ENCODE results near the gene ATP2B2. TPM values are rescaled to one million over a fixed set of nuclear protein-coding genes. Genes with fewer than 3 reads are reported as not detected.

The ATP2B2 gene
- total RNA-seq, 6 experiments from 2014 or later: 25.9 to 45.1 (median 35.1) TPM

DNA sequence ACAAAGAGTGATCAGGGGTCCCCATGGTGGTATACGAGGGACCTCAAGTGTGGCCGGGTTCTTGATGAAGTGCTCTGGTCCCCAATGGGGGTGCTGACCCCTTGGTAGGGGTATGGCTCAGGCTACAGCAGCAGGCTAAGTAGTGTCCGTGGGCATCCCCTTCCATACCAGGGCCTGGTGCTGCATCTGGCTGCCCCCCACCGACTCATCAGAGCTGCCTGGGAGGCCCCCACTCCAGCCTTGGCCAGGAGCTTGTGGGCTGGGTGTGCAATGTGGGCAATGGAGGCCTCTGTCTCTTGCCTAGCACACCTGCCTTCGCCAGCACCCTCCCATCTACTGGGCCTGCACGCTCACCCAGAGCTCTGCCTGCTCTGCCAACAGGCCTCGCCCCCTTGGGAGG lies 125.4 kb downstream of the ATP2B2 start:
- Histone ChIP-seq H3K27ac (no peak overlapping the region), H3K36me3 (peaks cover 0 to 18% (median 2%) of the 10 kb centered on the region in 4 donors), H3K27me3 (no peaks in the 10 kb centered on the region), H3K9me3 (no peaks in the 10 kb centered on the region), H3K4me3 (no peak overlapping the region), H3K4me1 (no peaks in the 10 kb centered on the region)
- WGBS (ENCODE audit: insufficient coverage, low coverage, low lambda C conversion rate, missing lambda C conversion rate): no CpG with 5 or more reads among the region's 7 CpGs
- TF ChIP-seq, protein P1, sequence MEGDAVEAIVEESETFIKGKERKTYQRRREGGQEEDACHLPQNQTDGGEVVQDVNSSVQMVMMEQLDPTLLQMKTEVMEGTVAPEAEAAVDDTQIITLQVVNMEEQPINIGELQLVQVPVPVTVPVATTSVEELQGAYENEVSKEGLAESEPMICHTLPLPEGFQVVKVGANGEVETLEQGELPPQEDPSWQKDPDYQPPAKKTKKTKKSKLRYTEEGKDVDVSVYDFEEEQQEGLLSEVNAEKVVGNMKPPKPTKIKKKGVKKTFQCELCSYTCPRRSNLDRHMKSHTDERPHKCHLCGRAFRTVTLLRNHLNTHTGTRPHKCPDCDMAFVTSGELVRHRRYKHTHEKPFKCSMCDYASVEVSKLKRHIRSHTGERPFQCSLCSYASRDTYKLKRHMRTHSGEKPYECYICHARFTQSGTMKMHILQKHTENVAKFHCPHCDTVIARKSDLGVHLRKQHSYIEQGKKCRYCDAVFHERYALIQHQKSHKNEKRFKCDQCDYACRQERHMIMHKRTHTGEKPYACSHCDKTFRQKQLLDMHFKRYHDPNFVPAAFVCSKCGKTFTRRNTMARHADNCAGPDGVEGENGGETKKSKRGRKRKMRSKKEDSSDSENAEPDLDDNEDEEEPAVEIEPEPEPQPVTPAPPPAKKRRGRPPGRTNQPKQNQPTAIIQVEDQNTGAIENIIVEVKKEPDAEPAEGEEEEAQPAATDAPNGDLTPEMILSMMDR (IDR thresholded peaks at IDR 0.05): no peak
- no peak for TF ChIP-seq POLR2A (IDR thresholded peaks at IDR 0.05)
- DNase-seq: no peak
- intact Hi-C loops (cut with DNase I): no loop called here
- no peak for ATAC-seq

DNA sequence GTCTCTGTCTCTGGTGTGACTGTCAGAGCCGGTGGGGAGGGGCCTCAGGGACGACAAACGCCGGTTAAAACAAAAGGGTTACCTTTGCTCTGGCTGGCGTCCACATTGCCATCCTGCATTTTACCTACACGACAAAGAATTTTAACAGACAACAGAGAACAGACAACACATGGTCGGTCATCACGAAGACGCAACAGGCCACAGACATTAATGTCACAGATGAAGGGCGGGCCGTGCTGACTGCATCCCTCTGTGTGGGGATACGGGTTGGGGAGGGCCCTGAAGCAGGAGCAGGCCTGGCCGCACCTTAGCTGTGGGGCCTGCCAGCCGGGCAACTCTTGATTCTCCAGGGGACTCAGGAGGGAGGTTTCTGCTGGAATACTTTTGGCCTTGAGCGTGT lies 126.2 kb downstream of the ATP2B2 start:
- WGBS (ENCODE audit: insufficient coverage, low coverage, low lambda C conversion rate, missing lambda C conversion rate): 85% methylated on average over 14 of the region's 15 CpGs
- Histone ChIP-seq H3K27ac (no peak overlapping the region), H3K4me3 (no peak overlapping the region), H3K27me3 (no peaks in the 10 kb centered on the region), H3K4me1 (no peaks in the 10 kb centered on the region), H3K9me3 (no peaks in the 10 kb centered on the region), H3K36me3 (peaks cover 0 to 14% (median 2%) of the 10 kb centered on the region in 4 donors)
- DNase-seq (no peak), ATAC-seq (no peak)
- TF ChIP-seq, protein P1 (IDR thresholded peaks at IDR 0.05): no peak
- TF ChIP-seq POLR2A (IDR thresholded peaks at IDR 0.05): no peak
- intact Hi-C loops (cut with DNase I): no loop called here

DNA sequence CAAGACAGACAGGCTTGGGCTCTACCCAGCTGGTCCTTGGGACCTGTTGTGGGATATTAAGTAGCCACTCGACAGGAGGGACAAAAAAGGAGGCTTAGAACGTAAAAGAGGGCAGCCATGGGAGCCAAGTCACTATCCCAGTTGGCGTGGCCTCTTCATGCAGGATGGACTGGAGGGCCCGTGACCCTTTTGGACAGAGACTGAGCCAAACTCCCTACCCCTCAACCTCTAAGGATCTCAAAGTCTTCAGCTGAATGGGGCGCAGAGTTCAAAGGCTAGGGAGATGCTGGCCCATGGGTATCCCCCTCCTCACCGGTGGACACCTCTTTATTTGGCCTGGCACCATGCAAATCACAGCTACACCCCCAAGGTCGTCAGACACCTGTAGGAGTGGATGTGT lies 126.6 kb downstream of the ATP2B2 start:
- H3K4me1 ChIP-seq: no peaks in the 10 kb centered on the region
- TF ChIP-seq POLR2A (IDR thresholded peaks at IDR 0.05): no peak
- TF ChIP-seq, protein P1 (IDR thresholded peaks at IDR 0.05): no peak
- ATAC-seq (no peak), DNase-seq (no peak)
- H3K9me3 ChIP-seq: no peaks in the 10 kb centered on the region
- 94% methylated on average over 3 of the region's 7 CpGs for WGBS (ENCODE audit: insufficient coverage, low coverage, low lambda C conversion rate, missing lambda C conversion rate)
- no peaks in the 10 kb centered on the region for H3K27me3 ChIP-seq
- no peak overlapping the region for H3K4me3 ChIP-seq
- H3K27ac ChIP-seq: no peak overlapping the region
- H3K36me3 ChIP-seq: peaks cover 0 to 14% (median 2%) of the 10 kb centered on the region in 4 donors
- intact Hi-C loops (cut with DNase I): no loop called here

DNA sequence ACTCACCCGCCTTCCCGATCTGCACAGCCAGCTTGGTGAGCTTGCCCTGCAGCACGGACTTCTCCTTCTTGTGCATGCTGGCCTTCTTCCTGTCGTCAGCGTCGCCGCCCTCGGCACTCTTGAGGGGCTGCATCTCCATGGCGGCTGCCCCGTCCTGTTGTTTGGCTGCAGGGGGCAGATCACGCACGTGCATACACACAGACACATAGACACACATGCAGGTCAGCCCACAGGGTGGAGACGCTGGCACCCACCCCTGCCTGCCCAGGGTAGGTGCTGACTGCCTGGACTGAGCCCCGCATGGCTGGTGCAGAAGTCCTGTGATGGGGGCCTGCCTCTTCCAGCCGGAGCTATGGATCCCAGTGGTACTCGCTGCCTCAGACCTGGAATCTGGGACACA lies 127.1 kb downstream of the ATP2B2 start:
- Histone ChIP-seq H3K27me3 (no peaks in the 10 kb centered on the region), H3K9me3 (no peaks in the 10 kb centered on the region), H3K36me3 (peaks cover 0 to 15% (median 2%) of the 10 kb centered on the region in 4 donors), H3K4me1 (no peaks in the 10 kb centered on the region), H3K27ac (no peak overlapping the region), H3K4me3 (no peak overlapping the region)
- peak in 1 of 4 donors; percentile 8 for ATAC-seq
- DNase-seq: no peak
- WGBS (ENCODE audit: insufficient coverage, low coverage, low lambda C conversion rate, missing lambda C conversion rate): 93% methylated on average over 3 of the region's 16 CpGs
- TF ChIP-seq POLR2A (IDR thresholded peaks at IDR 0.05): no peak
- TF ChIP-seq, protein P1 (IDR thresholded peaks at IDR 0.05): no peak
- intact Hi-C loops (cut with DNase I): no loop called here

Measured in right lobe of liver (tissue), 6 donors.